ENCODE results near the gene STAT2.

GRCh38 chr12:56350662-56351061 is 9.2 kb downstream of the STAT2 start:
- no peak for TF ChIP-seq CTCF (IDR thresholded peaks at IDR 0.05 in 4 of 5, conservative IDR thresholded peaks at IDR 0.05 in 1 of 5)
- TF ChIP-seq POLR2A (IDR thresholded peaks at IDR 0.05) = no peak

Data from gastrocnemius medialis (tissue), 4 donors.